Measurements from ENCODE around the gene SND1.

Gene SND1

GRCh38 chr7:127937066-127937680 lies 285.2 kb downstream of the SND1 start:
- Histone ChIP-seq H3K79me1 (replicated peaks; ENCODE audit: low read length, poor library complexity, severe bottlenecking) (peaks cover 27% of the 10 kb centered on the region), H3K23ac (ENCODE audit: low read length in 2 of 2) (no peak overlapping the region), H2AK5ac (ENCODE audit: low read length, severe bottlenecking) (no peak overlapping the region), H2BK5ac (ENCODE audit: low read depth, low read length, poor library complexity, severe bottlenecking) (no peak overlapping the region), H3K14ac (ENCODE audit: low read length in 2 of 2) (no peak overlapping the region), H2BK15ac (ENCODE audit: low read depth, poor library complexity, severe bottlenecking) (no peak overlapping the region), H3K4me3 (ENCODE audit: insufficient read depth in 1 of 2, low read depth in 1 of 2, low read length in 2 of 2) (no peak overlapping the region), H4K91ac (ENCODE audit: low read length) (no peak overlapping the region), H3K27ac (ENCODE audit: low read length, poor library complexity, severe bottlenecking) (no peak overlapping the region), H3K4me2 (ENCODE audit: low read length, poor library complexity, severe bottlenecking) (no peak overlapping the region), H2AFZ (ENCODE audit: low read depth, low read length) (no peak overlapping the region), H2BK12ac (ENCODE audit: low read length in 2 of 2) (no peak overlapping the region), H3K4ac (ENCODE audit: low read depth in 1 of 2, low read length in 2 of 2) (no peak overlapping the region), H3K9me3 (ENCODE audit: control insufficient read depth, low read length) (no peaks in the 10 kb centered on the region), H2BK120ac (ENCODE audit: low read depth, low read length) (no peak overlapping the region), H3K18ac (ENCODE audit: low read depth in 1 of 2, low read length in 2 of 2) (no peak overlapping the region), H4K8ac (ENCODE audit: low read length) (no peak overlapping the region), H3K9ac (ENCODE audit: low read length) (no peak overlapping the region), H3K4me1 (ENCODE audit: control insufficient read depth, insufficient read depth, low read depth, low read length) (peaks cover 5% of the 10 kb centered on the region), H3K36me3 (ENCODE audit: control insufficient read depth in 1 of 2, insufficient read depth in 2 of 2, low read depth in 1 of 2, low read length in 2 of 2) (peaks cover 0 to 3% of the 10 kb centered on the region in 2 experiments), H3K27me3 (ENCODE audit: control insufficient read depth in 1 of 2, insufficient read depth in 1 of 2, low read length in 2 of 2) (no peaks in the 10 kb centered on the region)
- 97% methylated on average over 3 of the region's 3 CpGs for WGBS
- DNase-seq = no peak

- Histone ChIP-seq H3K9me3 (ENCODE audit: control insufficient read depth, low read length) (no peaks in the 10 kb centered on the region), H3K4ac (ENCODE audit: low read depth in 1 of 2, low read length in 2 of 2) (no peak overlapping the region), H2AFZ (ENCODE audit: low read depth, low read length) (no peak overlapping the region), H2BK5ac (ENCODE audit: low read depth, low read length, poor library complexity, severe bottlenecking) (no peak overlapping the region), H4K91ac (ENCODE audit: low read length) (no peak overlapping the region), H3K36me3 (ENCODE audit: control insufficient read depth in 1 of 2, insufficient read depth in 2 of 2, low read depth in 1 of 2, low read length in 2 of 2) (peaks cover 3 to 13% of the 10 kb centered on the region in 2 experiments), H3K9ac (ENCODE audit: low read length) (peak overlapping the region; percentile 62), H3K14ac (ENCODE audit: low read length in 2 of 2) (no peak overlapping the region), H3K79me1 (replicated peaks; ENCODE audit: low read length, poor library complexity, severe bottlenecking) (peaks cover 32% of the 10 kb centered on the region), H2AK5ac (ENCODE audit: low read length, severe bottlenecking) (no peak overlapping the region), H2BK120ac (ENCODE audit: low read depth, low read length) (no peak overlapping the region), H3K4me1 (ENCODE audit: control insufficient read depth, insufficient read depth, low read depth, low read length) (peaks cover 5% of the 10 kb centered on the region), H3K23ac (ENCODE audit: low read length in 2 of 2) (no peak overlapping the region), H3K4me2 (ENCODE audit: low read length, poor library complexity, severe bottlenecking) (no peak overlapping the region), H2BK12ac (ENCODE audit: low read length in 2 of 2) (no peak overlapping the region), H2BK15ac (ENCODE audit: low read depth, poor library complexity, severe bottlenecking) (no peak overlapping the region), H3K4me3 (ENCODE audit: insufficient read depth in 1 of 2, low read depth in 1 of 2, low read length in 2 of 2) (no peak overlapping the region), H3K27me3 (ENCODE audit: control insufficient read depth in 1 of 2, insufficient read depth in 1 of 2, low read length in 2 of 2) (no peaks in the 10 kb centered on the region), H3K18ac (ENCODE audit: low read depth in 1 of 2, low read length in 2 of 2) (no peak overlapping the region), H3K27ac (ENCODE audit: low read length, poor library complexity, severe bottlenecking) (peak overlapping the region; percentile 21), H4K8ac (ENCODE audit: low read length) (no peak overlapping the region)
- WGBS = 69% methylated on average over 2 of the region's 2 CpGs
- DNase-seq = peak; percentile 58
Measured at GRCh38 chr7:127938588-127938987, 286.6 kb downstream of the SND1 start.

GRCh38 chr7:127940381-127941160 lies 288.6 kb downstream of the SND1 start:
- H4K91ac ChIP-seq (ENCODE audit: low read length) = no peak overlapping the region
- H3K27me3 ChIP-seq (ENCODE audit: control insufficient read depth in 1 of 2, insufficient read depth in 1 of 2, low read length in 2 of 2) = no peaks in the 10 kb centered on the region
- no peak overlapping the region for H3K23ac ChIP-seq (ENCODE audit: low read length in 2 of 2)
- WGBS = 96% methylated on average over 5 of the region's 5 CpGs
- peaks cover 35% of the 10 kb centered on the region for H3K79me1 ChIP-seq (replicated peaks; ENCODE audit: low read length, poor library complexity, severe bottlenecking)
- no peak overlapping the region for H2AFZ ChIP-seq (ENCODE audit: low read depth, low read length)
- DNase-seq = no peak
- no peaks in the 10 kb centered on the region for H3K9me3 ChIP-seq (ENCODE audit: control insufficient read depth, low read length)
- no peak overlapping the region for H4K8ac ChIP-seq (ENCODE audit: low read length)
- H3K4me2 ChIP-seq (ENCODE audit: low read length, poor library complexity, severe bottlenecking) = no peak overlapping the region
- H3K4ac ChIP-seq (ENCODE audit: low read depth in 1 of 2, low read length in 2 of 2) = no peak overlapping the region
- H3K4me3 ChIP-seq (ENCODE audit: insufficient read depth in 1 of 2, low read depth in 1 of 2, low read length in 2 of 2) = no peak overlapping the region
- no peak overlapping the region for H3K9ac ChIP-seq (ENCODE audit: low read length)
- H2BK5ac ChIP-seq (ENCODE audit: low read depth, low read length, poor library complexity, severe bottlenecking) = no peak overlapping the region
- peaks cover 5% of the 10 kb centered on the region for H3K4me1 ChIP-seq (ENCODE audit: control insufficient read depth, insufficient read depth, low read depth, low read length)
- no peak overlapping the region for H2BK15ac ChIP-seq (ENCODE audit: low read depth, poor library complexity, severe bottlenecking)
- H3K36me3 ChIP-seq (ENCODE audit: control insufficient read depth in 1 of 2, insufficient read depth in 2 of 2, low read depth in 1 of 2, low read length in 2 of 2) = peaks cover 10 to 20% of the 10 kb centered on the region in 2 experiments
- no peak overlapping the region for H2BK12ac ChIP-seq (ENCODE audit: low read length in 2 of 2)
- H2BK120ac ChIP-seq (ENCODE audit: low read depth, low read length) = no peak overlapping the region
- no peak overlapping the region for H2AK5ac ChIP-seq (ENCODE audit: low read length, severe bottlenecking)
- no peak overlapping the region for H3K18ac ChIP-seq (ENCODE audit: low read depth in 1 of 2, low read length in 2 of 2)
- H3K27ac ChIP-seq (ENCODE audit: low read length, poor library complexity, severe bottlenecking) = no peak overlapping the region
- H3K14ac ChIP-seq (ENCODE audit: low read length in 2 of 2) = no peak overlapping the region

- peaks cover 10 to 20% of the 10 kb centered on the region in 2 experiments for H3K36me3 ChIP-seq (ENCODE audit: control insufficient read depth in 1 of 2, insufficient read depth in 2 of 2, low read depth in 1 of 2, low read length in 2 of 2)
- no peak overlapping the region for H4K91ac ChIP-seq (ENCODE audit: low read length)
- no peak overlapping the region for H2BK5ac ChIP-seq (ENCODE audit: low read depth, low read length, poor library complexity, severe bottlenecking)
- H3K23ac ChIP-seq (ENCODE audit: low read length in 2 of 2) = no peak overlapping the region
- peaks cover 40% of the 10 kb centered on the region for H3K79me1 ChIP-seq (replicated peaks; ENCODE audit: low read length, poor library complexity, severe bottlenecking)
- no peak overlapping the region for H2AFZ ChIP-seq (ENCODE audit: low read depth, low read length)
- H2BK120ac ChIP-seq (ENCODE audit: low read depth, low read length) = no peak overlapping the region
- H3K4me2 ChIP-seq (ENCODE audit: low read length, poor library complexity, severe bottlenecking) = no peak overlapping the region
- no peak overlapping the region for H3K4ac ChIP-seq (ENCODE audit: low read depth in 1 of 2, low read length in 2 of 2)
- no peaks in the 10 kb centered on the region for H3K27me3 ChIP-seq (ENCODE audit: control insufficient read depth in 1 of 2, insufficient read depth in 1 of 2, low read length in 2 of 2)
- no peak overlapping the region for H3K18ac ChIP-seq (ENCODE audit: low read depth in 1 of 2, low read length in 2 of 2)
- no peaks in the 10 kb centered on the region for H3K9me3 ChIP-seq (ENCODE audit: control insufficient read depth, low read length)
- WGBS = 99% methylated on average over 8 of the region's 8 CpGs
- no peak overlapping the region for H2AK5ac ChIP-seq (ENCODE audit: low read length, severe bottlenecking)
- H2BK15ac ChIP-seq (ENCODE audit: low read depth, poor library complexity, severe bottlenecking) = no peak overlapping the region
- H3K9ac ChIP-seq (ENCODE audit: low read length) = no peak overlapping the region
- H3K4me1 ChIP-seq (ENCODE audit: control insufficient read depth, insufficient read depth, low read depth, low read length) = no peaks in the 10 kb centered on the region
- H3K4me3 ChIP-seq (ENCODE audit: insufficient read depth in 1 of 2, low read depth in 1 of 2, low read length in 2 of 2) = no peak overlapping the region
- no peak overlapping the region for H3K27ac ChIP-seq (ENCODE audit: low read length, poor library complexity, severe bottlenecking)
- no peak for DNase-seq
- H4K8ac ChIP-seq (ENCODE audit: low read length) = no peak overlapping the region
- H3K14ac ChIP-seq (ENCODE audit: low read length in 2 of 2) = no peak overlapping the region
- no peak overlapping the region for H2BK12ac ChIP-seq (ENCODE audit: low read length in 2 of 2)
Measured at GRCh38 chr7:127941476-127942210, 289.6 kb downstream of the SND1 start.
